HCT116 (cell line): Measurements from ENCODE around the gene ABCC5. TPM values are rescaled to one million over a fixed set of nuclear protein-coding genes. Genes with fewer than 3 reads are reported as not detected.

Experiments used
- ATAC-seq: fragments of 200-7000 bp; cut with Tn5 transposase; 2 replicates; pipeline ENCODE4 v1.9.1; 2020; ENCODE audit warnings: mild to moderate bottlenecking, moderate library complexity
- BruUV-seq: library from RNA; stranded (reverse); fragments of 400-500 nt; replicated peaks from 2 replicates; lab custom pipeline; 2021; lab: Mats Ljungman, UMichigan
- CTCF ChIA-PET: fragments of 300-600 bp; sonication (Branson Sonifier 250); formaldehyde crosslinking; loops from one replicate; lab custom pipeline; 2021; ENCODE audit warnings: antibody characterized with exemption; lab: Charles Lee
- POLR2A ChIA-PET: fragments of 300-600, 350-600 bp; sonication (Branson Sonifier 250); formaldehyde crosslinking; loops from one replicate; lab custom pipeline; 2021; ENCODE audit warnings: antibody characterized with exemption; lab: Charles Lee
- RAD21 ChIA-PET, 2 experiments: fragments of 300-600 bp; sonication (Branson Sonifier 250); formaldehyde crosslinking; loops; one replicate each; lab custom pipeline; 2023; ENCODE audit warnings: low total read pairs in 2 of 2; ENCODE audit not compliant: uncharacterized antibody in 2 of 2, unreplicated experiment in 2 of 2, low non-redundant PET in 1 of 2; lab: Charles Lee
- DNase-seq: peaks from one replicate; pipeline ENCODE4 v3.0.0-alpha.2; 2010; ENCODE audit warnings: low read depth, low spot score
- H2AFZ ChIP-seq: fragments of 200-600 bp; shearing (Covaris generic), sonication (generic); 2 replicates; pipeline ENCODE4 v1.6.1; 2017; ENCODE audit warnings: low read depth, mixed run types, mixed read lengths, antibody characterized with exemption, low read length; ENCODE audit not compliant: poor library complexity, severe bottlenecking
- H3K27ac ChIP-seq: 2 replicates; pipeline ENCODE4 v1.5.1; 2012; ENCODE audit warnings: low read depth, low read length
- H3K27me3 ChIP-seq: fragments of 200-600 bp; sonication (generic); 2 replicates; pipeline ENCODE4 v1.6.1; 2016; ENCODE audit warnings: mixed run types, low read length, mixed read lengths; ENCODE audit not compliant: insufficient read depth
- H3K36me3 ChIP-seq, 2 experiments: fragments of 200-500 bp in 1 of 2; fragments of 200-600 bp in 1 of 2; sonication (Bioruptor generic) in 1 of 2; sonication (generic) in 1 of 2; 2 replicates each; pipeline versions ENCODE4 v1.5.1 to v1.6.1; 2014 to 2016; ENCODE audit warnings: low read length in 2 of 2, inconsistent platforms in 1 of 2, mixed read lengths in 1 of 2, mixed run types in 1 of 2; ENCODE audit not compliant: insufficient read depth in 2 of 2, control insufficient read depth in 1 of 2
- H3K4me1 ChIP-seq, 2 experiments: fragments of 200-600 bp in 1 of 2; sonication (generic) in 1 of 2; 2 replicates each; pipeline versions ENCODE4 v1.5.1 to v1.6.1; 2012 to 2017; ENCODE audit warnings: low read length in 2 of 2, inconsistent platforms in 1 of 2, mild to moderate bottlenecking in 1 of 2, mixed read lengths in 1 of 2, mixed run types in 1 of 2, moderate library complexity in 1 of 2; ENCODE audit not compliant: insufficient read depth in 2 of 2, control insufficient read depth in 1 of 2
- H3K4me2 ChIP-seq: fragments of 200-600 bp; sonication (generic); 2 replicates; pipeline ENCODE4 v1.6.1; 2017; ENCODE audit warnings: mixed run types, low read length, mixed read lengths
- H3K4me3 ChIP-seq, 2 experiments: fragments of 200-600 bp in 1 of 2; sonication (generic) in 1 of 2; replicated peaks in 1 of 2; 2 replicates each; pipeline ENCODE4 v1.5.1; 2011 to 2016; ENCODE audit warnings: low read length in 2 of 2, control low read depth in 1 of 2, low read depth in 1 of 2, mild to moderate bottlenecking in 1 of 2, mixed read lengths in 1 of 2, mixed run types in 1 of 2
- H3K79me2 ChIP-seq: fragments of 200-600 bp; sonication (generic); 2 replicates; pipeline ENCODE4 v1.6.1; 2017; ENCODE audit warnings: mild to moderate bottlenecking, mixed run types, low read length, moderate library complexity, mixed read lengths; ENCODE audit not compliant: insufficient read depth
- H3K9ac ChIP-seq: fragments of 200-600 bp; sonication (generic); 2 replicates; pipeline ENCODE4 v1.6.1; 2016; ENCODE audit warnings: low read length, mixed read lengths
- H3K9me2 ChIP-seq: fragments of 200-600 bp; sonication (generic), shearing (Covaris generic); 2 replicates; pipeline ENCODE4 v1.6.1; 2017; ENCODE audit warnings: mixed run types, mild to moderate bottlenecking, moderate library complexity; ENCODE audit not compliant: insufficient read depth
- H3K9me3 ChIP-seq, 2 experiments: fragments of 200-500 bp in 1 of 2; fragments of 200-600 bp in 1 of 2; sonication (Bioruptor generic) in 1 of 2; sonication (generic) in 1 of 2; 2 replicates each; pipeline ENCODE4 v1.6.1; 2014 to 2017; ENCODE audit warnings: low read length in 2 of 2, mixed read lengths in 2 of 2, inconsistent platforms in 1 of 2, low read depth in 1 of 2, mild to moderate bottlenecking in 1 of 2, mixed run types in 1 of 2, moderate library complexity in 1 of 2; ENCODE audit not compliant: control insufficient read depth in 1 of 2, insufficient read depth in 1 of 2
- H4K20me1 ChIP-seq: fragments of 200-600 bp; sonication (generic), shearing (Covaris generic); 2 replicates; pipeline ENCODE4 v1.6.1; 2017; ENCODE audit warnings: mixed run types, mild to moderate bottlenecking, moderate library complexity; ENCODE audit not compliant: insufficient read depth
- CEBPB ChIP-seq: IDR thresholded peaks from 2 replicates; pipeline ENCODE4 v1.6.1; 2012; ENCODE audit warnings: low read depth
- ELF1 ChIP-seq: IDR thresholded peaks from 2 replicates; pipeline ENCODE4 v1.6.1; 2012; ENCODE audit warnings: low read depth, borderline replicate concordance
- EZH2phosphoT487 ChIP-seq: fragments of 200-600 bp; IDR thresholded peaks from 2 replicates; pipeline ENCODE4 v1.6.1; 2018; ENCODE audit warnings: antibody characterized with exemption, borderline replicate concordance
- POLR2A ChIP-seq: IDR thresholded peaks from 2 replicates; pipeline ENCODE4 v1.7.0; 2011; ENCODE audit warnings: borderline replicate concordance; ENCODE audit not compliant: insufficient read depth, insufficient read length; ENCODE audit errors: extremely low read depth
- POLR2AphosphoS5 ChIP-seq: IDR thresholded peaks from 2 replicates; pipeline ENCODE4 v1.6.1; 2011; ENCODE audit warnings: mild to moderate bottlenecking, low read depth, low read length, moderate library complexity
- SRF ChIP-seq: IDR thresholded peaks from 2 replicates; pipeline ENCODE4 v1.6.1; 2012; ENCODE audit warnings: low read depth
- TCF7L2 ChIP-seq: IDR thresholded peaks from 2 replicates; pipeline ENCODE4 v1.7.0; 2011; ENCODE audit warnings: borderline replicate concordance, inconsistent platforms; ENCODE audit not compliant: insufficient read depth, insufficient read length; ENCODE audit errors: extremely low read depth
- YY1 ChIP-seq: IDR thresholded peaks from 2 replicates; pipeline ENCODE4 v1.6.1; 2011; ENCODE audit warnings: low read length, low read depth, moderate library complexity, mild to moderate bottlenecking; ENCODE audit not compliant: insufficient replicate concordance; ENCODE audit errors: extremely low read depth
- ZFX ChIP-seq: fragments of 450-650 bp; IDR thresholded peaks from 2 replicates; pipeline ENCODE4 v1.6.1; 2017
- intact Hi-C: fragments of 100-400 bp; cut with micrococcal nuclease; formaldehyde crosslinking; loops from 2 replicates; pipeline ENCODE4 v1.10.0; 2022
- total RNA-seq: library from RNA; stranded (reverse); gene quantifications from one replicate; pipeline ENCODE4 v1.2.1, GENCODE V29; 2021; ENCODE audit not compliant: unreplicated experiment
- TF ChIP-seq, protein P1 (sequence below): IDR thresholded peaks from 2 replicates; pipeline ENCODE4 v1.6.1; 2012

ABCC5 gene
- total RNA-seq, 1 experiment from 2014 or later = 16.9 TPM

DNA sequence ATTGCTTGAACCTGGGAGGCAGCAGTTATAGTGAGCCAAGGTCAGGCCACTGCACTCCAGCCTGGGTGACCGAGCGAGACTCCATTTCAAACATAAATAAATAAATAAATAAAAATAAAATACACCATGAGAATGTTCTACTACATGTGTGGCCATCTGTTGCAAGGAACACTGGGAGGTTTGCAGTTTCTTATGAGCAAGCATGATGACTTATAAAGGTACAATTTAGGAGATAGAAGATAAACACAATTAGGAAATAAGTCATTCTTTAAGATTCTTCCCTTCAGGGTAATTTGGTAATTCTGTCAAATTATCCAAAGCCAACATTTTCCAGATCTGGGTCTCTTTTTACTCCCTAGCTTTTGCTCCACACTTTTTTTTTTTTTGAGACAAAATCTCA is 48.5 kb upstream of the ABCC5 start:
- ATAC-seq = no peak
- Histone ChIP-seq H3K9me2 (no peaks in the 10 kb centered on the region), H3K9ac (no peak overlapping the region), H3K27me3 (no peaks in the 10 kb centered on the region), H3K4me1 (no peaks in the 10 kb centered on the region), H3K27ac (no peak overlapping the region), H3K36me3 (no peaks in the 10 kb centered on the region), H4K20me1 (no peaks in the 10 kb centered on the region), H2AFZ (no peak overlapping the region), H3K9me3 (no peaks in the 10 kb centered on the region), H3K4me2 (no peak overlapping the region), H3K79me2 (no peaks in the 10 kb centered on the region), H3K4me3 (no peak overlapping the region)
- intact Hi-C loops = no loop called here
- RAD21 ChIA-PET = no interaction called here
- no peak for TF ChIP-seq POLR2A
- TF ChIP-seq, protein P1, sequence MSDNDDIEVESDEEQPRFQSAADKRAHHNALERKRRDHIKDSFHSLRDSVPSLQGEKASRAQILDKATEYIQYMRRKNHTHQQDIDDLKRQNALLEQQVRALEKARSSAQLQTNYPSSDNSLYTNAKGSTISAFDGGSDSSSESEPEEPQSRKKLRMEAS = no peak
- no peak for TF ChIP-seq ZFX
- TF ChIP-seq TCF7L2 = no peak
- TF ChIP-seq SRF = no peak
- TF ChIP-seq YY1 = no peak
- no peak for TF ChIP-seq POLR2AphosphoS5
- no peak for TF ChIP-seq EZH2phosphoT487
- DNase-seq = no peak
- POLR2A ChIA-PET = no interaction called here
- CTCF ChIA-PET = no interaction called here
- BruUV-seq = no TSS peak

DNA sequence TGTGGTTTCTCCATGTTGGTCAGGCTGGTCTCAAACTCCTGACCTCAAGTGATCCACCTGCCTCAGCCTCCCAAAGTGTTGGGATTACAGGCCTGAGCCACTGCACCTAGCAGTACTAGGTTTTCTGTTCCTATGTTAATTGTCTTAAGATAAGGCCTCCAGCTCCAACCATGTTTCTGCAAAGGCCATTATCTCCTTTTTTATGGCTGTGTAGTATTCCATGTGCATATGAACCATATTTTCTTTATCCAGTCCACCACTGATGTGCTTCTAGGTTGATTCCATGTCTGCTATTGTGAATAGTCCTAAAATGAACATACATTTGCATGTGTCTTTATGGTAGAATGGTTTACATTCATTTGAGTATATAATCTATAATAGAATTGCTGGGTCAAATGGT is 45.0 kb upstream of the ABCC5 start:
- POLR2A ChIA-PET = no interaction called here
- no peak for DNase-seq
- TF ChIP-seq CEBPB (no peak), YY1 (no peak), POLR2AphosphoS5 (no peak), SRF (no peak), ELF1 (no peak)

More for the DNA sequence above, 45.0 kb upstream of the ABCC5 start:
- ATAC-seq = no peak
- Histone ChIP-seq H3K27ac (no peak overlapping the region), H4K20me1 (no peaks in the 10 kb centered on the region), H3K4me1 (peaks cover 0 to 3% of the 10 kb centered on the region in 2 experiments; a peak in 1 of 4 replicates), H3K27me3 (no peaks in the 10 kb centered on the region), H3K9me3 (no peaks in the 10 kb centered on the region), H3K79me2 (no peaks in the 10 kb centered on the region), H3K9ac (no peak overlapping the region), H3K36me3 (no peaks in the 10 kb centered on the region), H3K4me3 (no peak overlapping the region), H3K4me2 (no peak overlapping the region), H2AFZ (no peak overlapping the region), H3K9me2 (no peaks in the 10 kb centered on the region)
- BruUV-seq = no TSS peak
- ChIA-PET CTCF (no interaction called here), RAD21 (no interaction called here)
- intact Hi-C loops = no loop called here
